Endodermal cell (in vitro differentiated cells): ENCODE measurements around the gene CNDP2. TPM values are rescaled to one million over a fixed set of nuclear protein-coding genes. Genes with fewer than 3 reads are reported as not detected.

Experiments
- DNase-seq: peaks from one replicate; pipeline ENCODE4 v3.0.0-alpha.2; 2017
- H3K27ac ChIP-seq: 2 replicates; pipeline ENCODE4 v1.5.1; 2013; ENCODE audit warnings: mild to moderate bottlenecking, low read depth, low read length, moderate library complexity
- H3K27me3 ChIP-seq: 2 replicates; pipeline ENCODE4 v1.6.1; 2013; ENCODE audit warnings: mild to moderate bottlenecking, low read length, moderate library complexity; ENCODE audit not compliant: insufficient read depth, control insufficient read depth, poor library complexity, severe bottlenecking
- H3K36me3 ChIP-seq: 2 replicates; pipeline ENCODE4 v1.7.0; 2013; ENCODE audit warnings: mild to moderate bottlenecking, low read length, moderate library complexity; ENCODE audit not compliant: control insufficient read depth, insufficient read depth
- H3K4me1 ChIP-seq: one replicate; pipeline ENCODE4 v1.7.0; 2013; ENCODE audit warnings: low read length; ENCODE audit not compliant: control insufficient read depth, insufficient read depth
- H3K4me3 ChIP-seq: 2 replicates; pipeline ENCODE4 v1.5.1; 2013; ENCODE audit warnings: mild to moderate bottlenecking, low read length, moderate library complexity
- H3K9ac ChIP-seq: 2 replicates; pipeline ENCODE4 v1.6.1; 2013; ENCODE audit warnings: mild to moderate bottlenecking, low read length, moderate library complexity; ENCODE audit not compliant: poor library complexity, severe bottlenecking; ENCODE audit errors: extremely low read depth
- H3K9me3 ChIP-seq: 2 replicates; pipeline ENCODE4 v1.6.1; 2013; ENCODE audit warnings: mild to moderate bottlenecking, low read length, moderate library complexity; ENCODE audit not compliant: control insufficient read depth
- H3K27ac Mint-ChIP-seq: 2 replicates; pipeline ENCODE4 v1.8.0; 2020; ENCODE audit warnings: mixed read lengths
- H3K27me3 Mint-ChIP-seq: 2 replicates; pipeline ENCODE4 v1.8.0; 2021; ENCODE audit warnings: mild to moderate bottlenecking, mixed read lengths; ENCODE audit not compliant: insufficient read depth
- H3K36me3 Mint-ChIP-seq: 2 replicates; pipeline ENCODE4 v1.8.0; 2020; ENCODE audit warnings: low read depth, mixed read lengths
- H3K4me1 Mint-ChIP-seq: 2 replicates; pipeline ENCODE4 v1.8.0; 2020; ENCODE audit warnings: mixed read lengths
- H3K4me3 Mint-ChIP-seq: 2 replicates; pipeline ENCODE4 v1.8.0; 2020; ENCODE audit warnings: mild to moderate bottlenecking, moderate library complexity, mixed read lengths
- H3K9me3 Mint-ChIP-seq: 2 replicates; pipeline ENCODE4 v1.8.0; 2020; ENCODE audit warnings: mild to moderate bottlenecking, mixed read lengths
- total RNA-seq, 2 donors: library from RNA; stranded (reverse); fragmentation: NEBNext Ultra II Directional in 1 of 2; extraction: Animal tissue kit (Norgen Biotek cat#: 25700) in 1 of 2; gene quantifications; 2 replicates in 1 of 2; 3 replicates in 1 of 2; pipeline ENCODE4 v1.2.1, GENCODE V29; 2021
- TF ChIP-seq, protein P1 (sequence below): fragments of 200-600 bp; sonication (generic); conservative IDR thresholded peaks from 2 replicates; pipeline ENCODE4 v1.5.0; 2021; ENCODE audit warnings: antibody characterized with exemption, mild to moderate bottlenecking

The CNDP2 gene
- total RNA-seq, 2 donors from 2014 or later, result 385 to 416 TPM

GRCh38 chr18:74573053-74573452 lies 76.9 kb downstream of the CNDP2 start:
- TF ChIP-seq, protein P1, sequence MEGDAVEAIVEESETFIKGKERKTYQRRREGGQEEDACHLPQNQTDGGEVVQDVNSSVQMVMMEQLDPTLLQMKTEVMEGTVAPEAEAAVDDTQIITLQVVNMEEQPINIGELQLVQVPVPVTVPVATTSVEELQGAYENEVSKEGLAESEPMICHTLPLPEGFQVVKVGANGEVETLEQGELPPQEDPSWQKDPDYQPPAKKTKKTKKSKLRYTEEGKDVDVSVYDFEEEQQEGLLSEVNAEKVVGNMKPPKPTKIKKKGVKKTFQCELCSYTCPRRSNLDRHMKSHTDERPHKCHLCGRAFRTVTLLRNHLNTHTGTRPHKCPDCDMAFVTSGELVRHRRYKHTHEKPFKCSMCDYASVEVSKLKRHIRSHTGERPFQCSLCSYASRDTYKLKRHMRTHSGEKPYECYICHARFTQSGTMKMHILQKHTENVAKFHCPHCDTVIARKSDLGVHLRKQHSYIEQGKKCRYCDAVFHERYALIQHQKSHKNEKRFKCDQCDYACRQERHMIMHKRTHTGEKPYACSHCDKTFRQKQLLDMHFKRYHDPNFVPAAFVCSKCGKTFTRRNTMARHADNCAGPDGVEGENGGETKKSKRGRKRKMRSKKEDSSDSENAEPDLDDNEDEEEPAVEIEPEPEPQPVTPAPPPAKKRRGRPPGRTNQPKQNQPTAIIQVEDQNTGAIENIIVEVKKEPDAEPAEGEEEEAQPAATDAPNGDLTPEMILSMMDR, result no peak
- no peak overlapping the region for H3K4me3 Mint-ChIP-seq
- Histone ChIP-seq H3K27me3 (no peaks in the 10 kb centered on the region), H3K27ac (no peak overlapping the region), H3K9ac (no peak overlapping the region), H3K36me3 (no peaks in the 10 kb centered on the region), H3K9me3 (no peaks in the 10 kb centered on the region), H3K4me1 (no peaks in the 10 kb centered on the region), H3K4me3 (no peak overlapping the region)
- peaks cover 6% of the 10 kb centered on the region for H3K4me1 Mint-ChIP-seq
- no peak overlapping the region for H3K27ac Mint-ChIP-seq
- H3K36me3 Mint-ChIP-seq, result no peaks in the 10 kb centered on the region
- H3K27me3 Mint-ChIP-seq, result peaks cover 31% of the 10 kb centered on the region
- no peaks in the 10 kb centered on the region for H3K9me3 Mint-ChIP-seq
- DNase-seq, result no peak

Other genes starting within 250 kb of the CNDP2 start
- gene CYB5A, start 204.4 kb upstream of the CNDP2 start, total RNA-seq, result 100 to 1,000 TPM in 1 of 2 donors, 10 to 100 TPM in 1; 72.6 to 124 TPM
- gene C18orf63, start 180.5 kb upstream of the CNDP2 start, total RNA-seq, result not detected
- under 1 TPM in 1 of 2 donors, not detected in 1; 0.13 TPM for gene DIPK1C, start 39.1 kb upstream of the CNDP2 start, total RNA-seq
- gene CNDP1, start 38.1 kb downstream of the CNDP2 start, total RNA-seq, result under 1 TPM in 1 of 2 donors, not detected in 1; 0.51 TPM
- 10 to 100 TPM in 1 of 2 donors, 1 to 10 TPM in 1; 7.6 to 13.1 TPM for gene ZNF407, start 101.5 kb downstream of the CNDP2 start, total RNA-seq